GM12892 (cell line): ENCODE measurements around the gene NUDCD3.

Experiments used
- POLR2A ChIP-seq: IDR thresholded peaks from 2 replicates; pipeline ENCODE4 v1.6.1; 2011; ENCODE audit warnings: low read depth, low read length, control low read depth
- POLR2AphosphoS5 ChIP-seq: IDR thresholded peaks from 2 replicates; pipeline ENCODE4 v1.6.1; 2011; ENCODE audit warnings: low read depth, low read length, control low read depth
- TAF1 ChIP-seq: IDR thresholded peaks from 2 replicates; pipeline ENCODE4 v1.6.1; 2011; ENCODE audit warnings: low read depth, mild to moderate bottlenecking, control low read depth, low read length, borderline replicate concordance

DNA sequence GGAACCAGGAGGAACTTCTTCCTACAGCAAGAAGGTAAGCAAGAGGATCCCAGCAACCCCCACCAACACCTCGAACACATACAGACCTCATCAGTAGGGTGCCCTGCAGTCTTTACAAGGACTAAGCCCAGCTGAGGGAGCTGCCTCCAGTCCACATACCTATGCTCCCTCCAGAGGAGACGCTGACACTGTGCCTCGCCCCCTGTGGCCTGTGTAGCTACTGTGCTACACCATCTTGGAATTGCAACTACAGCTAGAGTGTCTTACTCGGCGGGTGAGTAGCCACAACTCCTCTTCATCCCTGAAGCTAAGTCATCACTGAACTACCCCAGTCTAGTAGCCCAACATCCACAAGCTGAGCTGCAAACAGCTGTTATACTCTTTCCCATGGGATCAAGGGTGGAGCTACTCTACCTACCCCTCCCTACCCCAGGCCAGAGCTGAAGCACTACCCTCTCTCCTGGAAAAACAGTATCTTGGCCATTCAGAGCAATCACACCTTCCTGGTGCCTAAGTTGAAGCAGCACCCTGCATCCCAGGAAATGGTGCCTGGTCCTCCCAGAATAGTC, 122.9 kb downstream of the NUDCD3 start:
- no peak for TF ChIP-seq POLR2AphosphoS5
- no peak for TF ChIP-seq POLR2A
- TF ChIP-seq TAF1, result no peak
